ENCODE measurements around the gene SKI. TPM values are rescaled to one million over a fixed set of nuclear protein-coding genes. Genes with fewer than 3 reads are reported as not detected.
A peak's percentile ranks its signal among the peaks of the same experiment; 100 is the strongest.

SKI gene
- total RNA-seq, 2 donors from 2014 or later, result 135 to 138 TPM

DNA sequence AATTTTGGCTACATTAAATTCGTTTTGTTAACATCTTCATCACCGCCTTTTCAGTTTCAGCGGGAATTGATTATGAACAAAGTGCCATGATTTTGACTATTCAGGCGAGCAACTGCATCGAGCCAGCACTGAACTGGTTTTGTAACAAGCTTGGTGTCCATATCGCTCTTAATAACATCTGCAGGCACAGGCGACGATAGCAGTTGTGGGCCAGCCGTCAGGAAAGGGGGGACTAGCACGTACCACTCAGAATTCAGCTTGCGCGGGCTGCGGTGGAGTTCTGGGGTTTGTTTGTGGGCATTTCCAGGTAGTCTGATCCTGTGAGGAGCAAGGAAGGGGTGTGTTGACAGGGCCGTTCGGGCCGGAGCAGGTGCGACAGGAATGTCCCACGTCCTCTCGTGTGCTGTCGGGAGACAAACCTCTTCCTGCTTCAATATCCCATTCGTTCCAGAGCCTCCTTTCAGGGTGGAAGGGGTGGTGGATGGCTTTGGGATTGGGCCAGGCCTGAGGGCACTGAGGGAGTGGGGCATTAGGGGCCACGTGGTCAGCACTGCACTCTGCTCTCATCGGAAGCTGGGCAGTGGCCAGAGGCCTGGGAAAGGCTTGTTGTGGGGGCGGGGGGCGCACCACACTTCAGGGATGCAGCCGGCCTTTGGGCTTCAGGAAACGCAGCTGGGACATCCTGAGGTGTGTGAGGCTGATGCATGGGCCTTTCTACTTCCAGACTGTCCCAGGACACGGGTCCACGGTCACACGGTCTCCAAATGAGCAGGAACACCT, 39.1 kb downstream of the SKI start:
- no peak for TF ChIP-seq CTCF (IDR thresholded peaks at IDR 0.05)
- Histone ChIP-seq H3K27me3 (replicated peaks; ENCODE audit: insufficient read depth) (no peaks in the 10 kb centered on the region), H3K9me3 (no peaks in the 10 kb centered on the region), H3K36me3 (no peaks in the 10 kb centered on the region), H3K4me1 (ENCODE audit: control insufficient read depth in 1 of 2, low read depth in 2 of 2) (peaks cover 64 to 79% of the 10 kb centered on the region in 2 donors), H3K4me3 (peak overlapping the region; percentile 33), H3K27ac (peak overlapping the region in 1 of 2 donors; percentile 3)
- ATAC-seq (ENCODE audit: insufficient number of reproducible peaks, low FRiP score, low read depth) (no peak), DNase-seq (ENCODE audit: low spot score) (no peak)

GRCh38 chr1:2267862-2268261, 39.7 kb downstream of the SKI start:
- H3K27ac ChIP-seq, result no peak overlapping the region
- ATAC-seq (ENCODE audit: insufficient number of reproducible peaks, low FRiP score, low read depth), result no peak
- H3K4me1 ChIP-seq (ENCODE audit: control insufficient read depth in 1 of 2, low read depth in 2 of 2), result peaks cover 71 to 85% of the 10 kb centered on the region in 2 donors
- TF ChIP-seq CTCF (IDR thresholded peaks at IDR 0.05), result no peak
- DNase-seq (ENCODE audit: low spot score), result no peak
- no peaks in the 10 kb centered on the region for H3K9me3 ChIP-seq
- no peaks in the 10 kb centered on the region for H3K36me3 ChIP-seq
- no peaks in the 10 kb centered on the region for H3K27me3 ChIP-seq (replicated peaks; ENCODE audit: insufficient read depth)
- no peak overlapping the region for H3K4me3 ChIP-seq

GRCh38 chr1:2268285-2269056, 40.4 kb downstream of the SKI start:
- Histone ChIP-seq H3K4me1 (ENCODE audit: control insufficient read depth in 1 of 2, low read depth in 2 of 2) (peaks cover 77 to 91% of the 10 kb centered on the region in 2 donors), H3K36me3 (no peaks in the 10 kb centered on the region), H3K9me3 (no peaks in the 10 kb centered on the region), H3K4me3 (no peak overlapping the region), H3K27me3 (replicated peaks; ENCODE audit: insufficient read depth) (no peaks in the 10 kb centered on the region), H3K27ac (no peak overlapping the region)
- DNase-seq (ENCODE audit: low spot score), result no peak
- ATAC-seq (ENCODE audit: insufficient number of reproducible peaks, low FRiP score, low read depth), result no peak
- no peak for TF ChIP-seq CTCF (IDR thresholded peaks at IDR 0.05)

DNA sequence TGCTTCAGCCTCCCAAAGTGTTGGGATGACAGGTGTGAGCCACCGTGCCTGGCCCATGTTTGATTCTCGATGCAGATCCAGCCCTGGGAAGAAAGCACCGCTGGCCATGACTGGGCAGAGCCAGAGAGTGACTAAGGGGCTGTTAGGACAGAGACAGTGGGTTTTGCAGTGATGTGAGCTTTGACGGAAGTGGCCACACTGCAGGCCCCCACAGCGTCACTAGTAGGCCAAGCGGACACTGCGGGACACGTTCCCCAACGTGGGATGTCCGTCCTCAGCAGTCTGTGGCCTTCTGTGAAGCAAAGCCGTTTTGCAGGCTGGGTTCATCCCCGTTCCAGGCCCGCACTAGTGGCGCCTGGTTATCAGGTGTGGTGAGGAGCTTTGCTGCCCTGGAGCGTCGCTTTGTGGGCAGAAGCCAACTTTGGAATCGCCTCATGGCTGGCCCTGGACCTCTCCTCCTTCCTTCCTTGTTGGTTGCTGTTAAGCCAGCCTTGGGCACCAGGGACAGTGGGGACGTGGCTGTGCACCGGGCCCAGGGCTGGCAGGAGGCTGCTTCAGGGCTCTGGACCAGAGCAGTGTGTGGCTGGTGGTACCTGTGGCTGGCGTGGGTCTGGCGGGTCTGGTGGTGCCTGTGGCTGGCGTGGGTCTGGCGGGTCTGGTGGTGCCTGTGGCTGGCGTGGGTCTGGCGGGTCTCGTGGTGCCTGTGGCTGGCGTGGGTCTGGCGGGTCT, 41.2 kb downstream of the SKI start:
- no peaks in the 10 kb centered on the region for H3K27me3 ChIP-seq (replicated peaks; ENCODE audit: insufficient read depth)
- no peaks in the 10 kb centered on the region for H3K36me3 ChIP-seq
- H3K4me1 ChIP-seq (ENCODE audit: control insufficient read depth in 1 of 2, low read depth in 2 of 2), result peaks cover 84 to 98% of the 10 kb centered on the region in 2 donors
- no peaks in the 10 kb centered on the region for H3K9me3 ChIP-seq
- no peak for DNase-seq (ENCODE audit: low spot score)
- no peak for ATAC-seq (ENCODE audit: insufficient number of reproducible peaks, low FRiP score, low read depth)
- H3K4me3 ChIP-seq, result no peak overlapping the region
- H3K27ac ChIP-seq, result peak overlapping the region in 1 of 2 donors; percentile 57
- no peak for TF ChIP-seq CTCF (IDR thresholded peaks at IDR 0.05)

DNA sequence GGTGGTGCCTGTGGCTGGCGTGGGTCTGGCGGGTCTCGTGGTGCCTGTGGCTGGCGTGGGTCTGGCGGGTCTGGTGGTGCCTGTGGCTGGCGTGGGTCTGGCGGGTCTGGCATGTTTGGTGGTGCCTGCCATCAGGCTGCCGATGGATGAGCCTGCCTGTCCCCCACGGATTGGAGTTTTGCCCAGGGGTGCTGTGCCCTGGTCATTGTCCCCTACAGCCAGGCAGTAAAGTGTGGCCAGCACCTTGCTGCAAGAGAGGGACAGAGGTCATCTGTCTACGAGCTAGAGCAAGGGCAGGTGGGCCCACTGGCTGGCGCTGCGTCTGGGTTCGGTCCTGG, 41.8 kb downstream of the SKI start:
- no peak for TF ChIP-seq CTCF (IDR thresholded peaks at IDR 0.05)
- DNase-seq (ENCODE audit: low spot score), result no peak
- H3K27ac ChIP-seq, result peak overlapping the region; percentile 48 to 57
- H3K4me3 ChIP-seq, result peak overlapping the region; percentile 18
- no peak for ATAC-seq (ENCODE audit: insufficient number of reproducible peaks, low FRiP score, low read depth)
- H3K36me3 ChIP-seq, result no peaks in the 10 kb centered on the region
- H3K9me3 ChIP-seq, result no peaks in the 10 kb centered on the region
- H3K4me1 ChIP-seq (ENCODE audit: control insufficient read depth in 1 of 2, low read depth in 2 of 2), result peaks cover 89 to 98% of the 10 kb centered on the region in 2 donors
- H3K27me3 ChIP-seq (replicated peaks; ENCODE audit: insufficient read depth), result no peaks in the 10 kb centered on the region

Measured in thoracic aorta (tissue), 2 donors.